CD14-positive monocyte (primary cell): ENCODE measurements around the gene TMEM141. TPM values are rescaled to one million over a fixed set of nuclear protein-coding genes. Genes with fewer than 3 reads are reported as not detected.

ENCODE experiments used
- DNase-seq, 3 donors: peaks; one replicate each; pipeline ENCODE4 v3.0.0-alpha.2; 2011 to 2022
- H2AFZ ChIP-seq: 2 replicates; pipeline ENCODE4 v1.6.0; 2012; ENCODE audit warnings: mild to moderate bottlenecking, low read depth, low read length, inconsistent platforms; ENCODE audit not compliant: insufficient read depth, poor library complexity, severe bottlenecking
- H3K27ac ChIP-seq, 2 donors: 1 replicate in 1 of 2; 2 replicates in 1 of 2; pipeline ENCODE4 v1.5.1; 2012 to 2013; ENCODE audit warnings: low read length in 2 of 2, control low read depth in 1 of 2, inconsistent platforms in 1 of 2, low read depth in 1 of 2, mild to moderate bottlenecking in 1 of 2
- H3K27me3 ChIP-seq, 2 donors: one replicate each; pipeline versions ENCODE4 v1.6.0 to v1.6.1; 2011 to 2013; ENCODE audit warnings: low read length in 2 of 2; ENCODE audit not compliant: control insufficient read depth in 2 of 2, insufficient read depth in 2 of 2
- H3K36me3 ChIP-seq, 2 donors: replicated peaks in 1 of 2; 1 replicate in 1 of 2; 2 replicates in 1 of 2; pipeline versions ENCODE4 v1.5.1 to v1.6.1; 2012 to 2013; ENCODE audit warnings: low read length in 2 of 2, control low read depth in 1 of 2, inconsistent platforms in 1 of 2, mild to moderate bottlenecking in 1 of 2; ENCODE audit not compliant: insufficient read depth in 2 of 2, control insufficient read depth in 1 of 2
- H3K4me1 ChIP-seq, 2 donors: 1 replicate in 1 of 2; 2 replicates in 1 of 2; pipeline versions ENCODE4 v1.5.1 to v1.6.1; 2012 to 2013; ENCODE audit warnings: low read length in 2 of 2, control low read depth in 1 of 2, inconsistent platforms in 1 of 2, mild to moderate bottlenecking in 1 of 2, moderate library complexity in 1 of 2; ENCODE audit not compliant: insufficient read depth in 2 of 2, control insufficient read depth in 1 of 2
- H3K4me2 ChIP-seq: replicated peaks from 2 replicates; pipeline ENCODE3; 2012; ENCODE audit warnings: low read length, moderate library complexity, mild to moderate bottlenecking; ENCODE audit not compliant: poor library complexity, severe bottlenecking; ENCODE audit errors: extremely low read depth
- H3K4me3 ChIP-seq, 3 experiments: fragments of 200-600 bp in 1 of 3; sonication (generic) in 1 of 3; replicated peaks in 1 of 3; 1 replicate in 2 of 3; 2 replicates in 1 of 3; pipeline ENCODE4 v1.5.1; 2011 to 2013; ENCODE audit warnings: low read length in 3 of 3, mild to moderate bottlenecking in 3 of 3, control low read depth in 2 of 3, low read depth in 2 of 3, inconsistent platforms in 1 of 3, moderate library complexity in 1 of 3
- H3K79me2 ChIP-seq: 2 replicates; pipeline ENCODE4 v1.6.0; 2012; ENCODE audit warnings: mild to moderate bottlenecking, control low read depth, inconsistent platforms, low read length, moderate library complexity; ENCODE audit not compliant: insufficient read depth
- H3K9ac ChIP-seq: 2 replicates; pipeline ENCODE4 v1.6.0; 2017; ENCODE audit warnings: low read length, mild to moderate bottlenecking; ENCODE audit not compliant: insufficient read depth, poor library complexity, severe bottlenecking
- H3K9me3 ChIP-seq, 2 donors: replicated peaks in 1 of 2; 1 replicate in 1 of 2; 2 replicates in 1 of 2; pipeline versions ENCODE4 v1.5.1 to v1.6.1; 2012 to 2013; ENCODE audit warnings: low read length in 2 of 2, control low read depth in 1 of 2; ENCODE audit not compliant: control insufficient read depth in 1 of 2, insufficient read depth in 1 of 2
- H4K20me1 ChIP-seq: 2 replicates; pipeline ENCODE4 v1.6.0; 2012; ENCODE audit warnings: mild to moderate bottlenecking, low read length, control low read depth, moderate library complexity; ENCODE audit not compliant: insufficient read depth
- H3K27ac Mint-ChIP-seq, 7 donors: one replicate each; pipeline ENCODE4 v1.8.0; 2020; ENCODE audit warnings: mild to moderate bottlenecking in 7 of 7, mixed read lengths in 7 of 7, moderate library complexity in 6 of 7, inconsistent platforms in 2 of 7
- H3K27me3 Mint-ChIP-seq, 3 donors: one replicate each; pipeline ENCODE4 v1.8.0; 2021 to 2022; ENCODE audit warnings: low read depth in 3 of 3, mild to moderate bottlenecking in 3 of 3, mixed read lengths in 3 of 3, moderate library complexity in 3 of 3, inconsistent platforms in 1 of 3
- H3K36me3 Mint-ChIP-seq, 2 donors: one replicate each; pipeline ENCODE4 v1.8.0; 2020; ENCODE audit warnings: mixed read lengths in 2 of 2, inconsistent platforms in 1 of 2, mild to moderate bottlenecking in 1 of 2
- H3K4me1 Mint-ChIP-seq: one replicate; pipeline ENCODE4 v1.8.0; 2020; ENCODE audit warnings: mild to moderate bottlenecking, mixed read lengths
- H3K4me3 Mint-ChIP-seq, 2 donors: one replicate each; pipeline ENCODE4 v1.8.0; 2020; ENCODE audit warnings: mild to moderate bottlenecking in 2 of 2, mixed read lengths in 2 of 2, moderate library complexity in 1 of 2
- H3K9me3 Mint-ChIP-seq, 7 donors: one replicate each; pipeline ENCODE4 v1.8.0; 2020 to 2022; ENCODE audit warnings: mixed read lengths in 7 of 7, mild to moderate bottlenecking in 6 of 7, moderate library complexity in 6 of 7, inconsistent platforms in 2 of 7
- WGBS: methylation state at CpG from one replicate; pipeline ENCODE4 v1.1.5; 2013; ENCODE audit warnings: missing lambda C conversion rate; ENCODE audit not compliant: insufficient coverage; 5-methylcytosine and 5-hydroxymethylcytosine counted together
- intact Hi-C, 2 donors: fragments of 100-400 bp; cut with micrococcal nuclease; formaldehyde crosslinking; loops; one replicate each; pipeline versions ENCODE4 v1.15.0 to v1.15.1; 2023
- polyA minus RNA-seq: library from RNA; depleted of rRNA, polyadenylated mRNA; stranded (reverse); fragments of >200 nt; gene quantifications from 2 replicates; pipeline ENCODE4 v1.2.3, GENCODE V29; 2012
- polyA plus RNA-seq, 3 donors: library from polyadenylated mRNA; depleted of rRNA in 1 of 3; unstranded in 2 of 3; stranded (reverse) in 1 of 3; fragments of 300-500 nt in 2 of 3; fragments of >200 nt in 1 of 3; fragmentation: Illumina TruSeq in 2 of 3; gene quantifications; 1 replicate in 2 of 3; 2 replicates in 1 of 3; pipeline ENCODE4 v1.2.3, GENCODE V29; 2012 to 2021
- total RNA-seq, 12 experiments: library from RNA in 1 of 12; stranded (reverse) in 1 of 12; fragments of 120-200 nt in 1 of 12; gene quantifications; one replicate each; pipeline ENCODE4 v1.2.4 and lab custom pipeline; 2013 to 2026; ENCODE audit warnings: mixed read lengths in 6 of 12, inconsistent platforms in 1 of 12
- TF ChIP-seq, protein P1 (sequence below): fragments of 200-600 bp; IDR thresholded peaks from one replicate; pipeline ENCODE4 v1.8.0; 2022; ENCODE audit warnings: antibody characterized with exemption, mild to moderate bottlenecking

Gene TMEM141
- total RNA-seq (2013) = 42.4 TPM
- polyA plus RNA-seq (10 to 100 TPM; 33.1 to 47.2 (median 39.2) TPM), polyA minus RNA-seq (16.5 and 26.7 TPM in 2 replicates), total RNA-seq (lab: John Stamatoyannopoulos, UW) (0.17 to 4.6 (median 2.6) reads per million in 11 experiments)

DNA sequence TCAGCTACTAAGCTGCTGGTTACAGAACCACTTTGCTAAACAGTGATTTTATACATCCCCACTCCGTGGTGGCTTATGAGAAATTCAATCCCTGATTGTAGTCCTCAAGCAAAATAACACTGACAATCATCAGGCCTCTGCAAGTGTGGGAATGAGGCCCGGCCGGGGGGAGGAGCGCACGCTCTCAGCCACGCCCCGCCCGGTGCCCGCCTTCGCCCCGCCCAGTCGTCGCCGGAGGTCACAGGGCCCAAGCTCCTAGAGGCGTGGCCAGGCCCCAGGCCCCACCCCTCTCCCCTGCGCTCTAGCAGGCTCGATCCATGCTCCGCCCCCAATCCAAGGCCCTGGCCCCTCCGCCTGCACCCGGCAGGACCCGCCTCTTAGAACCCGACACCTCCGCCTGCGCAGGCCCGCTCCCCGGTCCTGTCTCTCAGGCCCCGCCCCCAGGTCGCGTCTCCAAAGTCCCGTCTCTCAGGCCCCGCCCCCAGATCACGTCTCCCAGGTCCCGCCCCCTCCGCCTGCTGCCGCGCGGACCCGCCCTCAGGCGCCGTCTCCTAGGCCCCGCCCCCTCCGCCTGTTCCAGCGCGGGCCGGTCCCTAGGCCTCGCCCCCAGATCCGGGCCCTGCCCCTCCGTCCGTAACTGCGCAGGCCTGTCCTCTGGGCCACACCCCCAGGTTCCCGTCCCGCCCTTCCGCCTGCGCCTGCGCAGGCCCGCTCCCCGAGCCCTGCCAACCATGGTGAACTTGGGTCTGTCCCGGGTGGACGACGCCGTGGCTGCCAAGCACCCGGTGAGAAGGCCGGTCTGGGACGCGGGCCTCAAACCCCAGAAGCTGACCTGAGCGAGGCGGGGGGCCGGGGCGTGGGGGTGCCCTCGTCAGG is at the start of gene TMEM141:
Gene TMEM141 (plus strand): TSS at position 705 of the 876 bp plus-strand sequence. CDS start 27 bp downstream, at position 732.
- H3K36me3 Mint-ChIP-seq = peaks cover 12% of the 10 kb centered on the region in 2 donors
- Histone ChIP-seq H3K4me3 (peak within 1 kb of the TSS; percentile 50 to 81 (median 55)), H3K9me3 (no peaks in the 10 kb centered on the region), H3K4me1 (peaks cover 29 to 35% of the 10 kb centered on the region in 2 donors), H3K4me2 (peak within 1 kb of the TSS; percentile 94), H4K20me1 (peaks cover 14% of the 10 kb centered on the region), H3K9ac (peak within 1 kb of the TSS; percentile 66), H3K27ac (peak within 1 kb of the TSS; percentile 81 to 82), H2AFZ (peak within 1 kb of the TSS; percentile 89), H3K27me3 (peaks cover 0 to 5% of the 10 kb centered on the region in 2 donors), H3K79me2 (peaks cover 4% of the 10 kb centered on the region), H3K36me3 (no peaks in the 10 kb centered on the region)
- peak within 1 kb of the TSS; percentile 83 to 96 (median 93) for H3K27ac Mint-ChIP-seq
- under 1% methylated on average over 68 of the region's 70 CpGs for WGBS
- H3K9me3 Mint-ChIP-seq = peaks cover 0 to 1% (median 0%) of the 10 kb centered on the region in 7 donors
- peak; percentile 97 to 99 (median 99) for DNase-seq
- peak within 1 kb of the TSS; percentile 75 to 86 for H3K4me3 Mint-ChIP-seq
- TF ChIP-seq, protein P1, sequence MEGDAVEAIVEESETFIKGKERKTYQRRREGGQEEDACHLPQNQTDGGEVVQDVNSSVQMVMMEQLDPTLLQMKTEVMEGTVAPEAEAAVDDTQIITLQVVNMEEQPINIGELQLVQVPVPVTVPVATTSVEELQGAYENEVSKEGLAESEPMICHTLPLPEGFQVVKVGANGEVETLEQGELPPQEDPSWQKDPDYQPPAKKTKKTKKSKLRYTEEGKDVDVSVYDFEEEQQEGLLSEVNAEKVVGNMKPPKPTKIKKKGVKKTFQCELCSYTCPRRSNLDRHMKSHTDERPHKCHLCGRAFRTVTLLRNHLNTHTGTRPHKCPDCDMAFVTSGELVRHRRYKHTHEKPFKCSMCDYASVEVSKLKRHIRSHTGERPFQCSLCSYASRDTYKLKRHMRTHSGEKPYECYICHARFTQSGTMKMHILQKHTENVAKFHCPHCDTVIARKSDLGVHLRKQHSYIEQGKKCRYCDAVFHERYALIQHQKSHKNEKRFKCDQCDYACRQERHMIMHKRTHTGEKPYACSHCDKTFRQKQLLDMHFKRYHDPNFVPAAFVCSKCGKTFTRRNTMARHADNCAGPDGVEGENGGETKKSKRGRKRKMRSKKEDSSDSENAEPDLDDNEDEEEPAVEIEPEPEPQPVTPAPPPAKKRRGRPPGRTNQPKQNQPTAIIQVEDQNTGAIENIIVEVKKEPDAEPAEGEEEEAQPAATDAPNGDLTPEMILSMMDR = no peak
- peaks cover 3 to 14% (median 7%) of the 10 kb centered on the region in 3 donors for H3K27me3 Mint-ChIP-seq
- peaks cover 25% of the 10 kb centered on the region for H3K4me1 Mint-ChIP-seq
- intact Hi-C loops = loop anchor here (2.0 to 5.0 kb wide), 4 partner anchors 16 to 308 kb away; partner anchors contain the start of genes PAXX (in 1 of the 2), PHPT1 (in 1 of the 2), RABL6 (in 1 of the 2) and SEC16A (in 1 of the 2)

DNA sequence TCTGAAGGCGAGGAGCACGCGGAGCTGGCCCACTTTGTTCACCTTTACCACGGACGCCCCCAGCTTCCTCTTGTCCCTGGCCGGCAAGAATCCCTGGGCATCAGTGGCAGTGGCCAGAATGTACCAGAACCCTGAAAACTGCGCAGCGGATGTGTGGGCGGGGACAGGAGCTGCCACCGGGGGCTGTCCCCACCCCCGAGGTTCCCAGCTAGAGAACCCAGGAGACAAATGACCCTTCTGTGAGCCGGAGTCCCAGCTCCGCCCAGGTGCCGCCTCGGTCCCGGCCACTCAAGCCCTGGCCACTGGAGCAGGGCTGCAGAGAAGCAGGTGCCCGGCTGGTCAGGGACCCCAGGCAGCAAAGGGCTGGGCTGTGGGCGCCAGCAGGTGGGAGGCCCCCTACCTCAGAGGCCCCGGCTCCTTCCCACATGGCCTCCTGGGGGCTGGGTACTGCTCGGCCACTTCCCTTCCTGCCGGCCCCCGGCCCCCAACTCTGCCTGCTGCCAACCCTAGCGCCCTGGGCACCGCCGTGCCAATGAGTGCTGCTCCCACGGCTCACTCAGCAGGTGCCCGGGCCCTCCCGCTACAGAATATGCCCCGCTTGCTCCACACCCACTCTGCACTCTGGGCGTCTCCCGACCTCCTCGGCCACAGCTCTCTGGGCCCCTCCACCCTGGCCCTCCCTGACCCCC is 49.1 kb upstream of the TMEM141 start:
- H3K9ac ChIP-seq = no peak overlapping the region
- H2AFZ ChIP-seq = no peak overlapping the region
- Mint-ChIP-seq H3K4me1 (no peaks in the 10 kb centered on the region), H3K9me3 (peaks cover 0 to 2% (median 0%) of the 10 kb centered on the region in 7 donors), H3K27ac (no peak overlapping the region), H3K36me3 (no peaks in the 10 kb centered on the region), H3K4me3 (peak overlapping the region in 1 of 2 donors; percentile 30), H3K27me3 (peaks cover 16 to 47% (median 36%) of the 10 kb centered on the region in 3 donors)
- H3K9me3 ChIP-seq = no peaks in the 10 kb centered on the region
- H4K20me1 ChIP-seq = no peaks in the 10 kb centered on the region
- intact Hi-C loops = no loop called here
- no peaks in the 10 kb centered on the region for H3K36me3 ChIP-seq
- TF ChIP-seq, protein P1 = no peak
- no peak for DNase-seq
- H3K27me3 ChIP-seq = peaks cover 5 to 24% of the 10 kb centered on the region in 2 donors
- H3K4me2 ChIP-seq = no peak overlapping the region
- H3K79me2 ChIP-seq = no peaks in the 10 kb centered on the region
- H3K4me3 ChIP-seq = no peak overlapping the region
- H3K27ac ChIP-seq = no peak overlapping the region
- H3K4me1 ChIP-seq = no peaks in the 10 kb centered on the region
- 14% methylated on average over 29 of the region's 32 CpGs for WGBS
